ENCODE data around the gene KCNK13.
"Not testable (repeated sequence)": the region's sequence is repeated elsewhere in the genome, so short reads cannot be mapped to it uniquely, and the experiment has no call there.

Gene KCNK13

GRCh38 chr14:90088176-90088575 lies 26.4 kb downstream of the KCNK13 start:
- no peak overlapping the region for H3K4me3 ChIP-seq (ENCODE audit: low read depth, low read length)
- TF ChIP-seq, protein P1, sequence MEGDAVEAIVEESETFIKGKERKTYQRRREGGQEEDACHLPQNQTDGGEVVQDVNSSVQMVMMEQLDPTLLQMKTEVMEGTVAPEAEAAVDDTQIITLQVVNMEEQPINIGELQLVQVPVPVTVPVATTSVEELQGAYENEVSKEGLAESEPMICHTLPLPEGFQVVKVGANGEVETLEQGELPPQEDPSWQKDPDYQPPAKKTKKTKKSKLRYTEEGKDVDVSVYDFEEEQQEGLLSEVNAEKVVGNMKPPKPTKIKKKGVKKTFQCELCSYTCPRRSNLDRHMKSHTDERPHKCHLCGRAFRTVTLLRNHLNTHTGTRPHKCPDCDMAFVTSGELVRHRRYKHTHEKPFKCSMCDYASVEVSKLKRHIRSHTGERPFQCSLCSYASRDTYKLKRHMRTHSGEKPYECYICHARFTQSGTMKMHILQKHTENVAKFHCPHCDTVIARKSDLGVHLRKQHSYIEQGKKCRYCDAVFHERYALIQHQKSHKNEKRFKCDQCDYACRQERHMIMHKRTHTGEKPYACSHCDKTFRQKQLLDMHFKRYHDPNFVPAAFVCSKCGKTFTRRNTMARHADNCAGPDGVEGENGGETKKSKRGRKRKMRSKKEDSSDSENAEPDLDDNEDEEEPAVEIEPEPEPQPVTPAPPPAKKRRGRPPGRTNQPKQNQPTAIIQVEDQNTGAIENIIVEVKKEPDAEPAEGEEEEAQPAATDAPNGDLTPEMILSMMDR (IDR thresholded peaks at IDR 0.05; ENCODE audit: borderline replicate concordance, insufficient read depth, low read depth, low read length), result no peak

GRCh38 chr14:90089486-90089885 lies 27.7 kb downstream of the KCNK13 start:
- H3K4me3 ChIP-seq (ENCODE audit: low read depth, low read length), result not testable (repeated sequence)

DNA sequence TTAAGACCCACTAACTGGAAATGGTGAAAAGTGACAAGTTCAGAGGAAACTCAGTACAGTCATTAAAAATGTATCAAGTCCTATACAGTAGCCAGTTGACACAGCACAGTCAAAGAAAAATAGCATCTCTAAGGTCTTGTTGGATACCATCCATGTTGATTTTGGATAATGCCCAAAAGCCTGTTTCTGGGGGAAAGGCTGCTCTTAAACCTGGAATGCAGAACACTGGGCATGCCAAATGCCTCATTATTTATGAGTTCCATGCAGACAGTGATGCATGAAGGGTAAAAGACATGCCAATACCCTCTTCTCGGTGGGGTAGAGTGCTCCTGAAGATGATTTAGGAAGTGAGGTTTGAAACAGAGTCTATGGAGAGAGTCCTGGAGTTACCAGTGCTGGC lies 29.6 kb downstream of the KCNK13 start:
- TF ChIP-seq, protein P1 (IDR thresholded peaks at IDR 0.05; ENCODE audit: borderline replicate concordance, insufficient read depth, low read depth, low read length), result no peak

DNA sequence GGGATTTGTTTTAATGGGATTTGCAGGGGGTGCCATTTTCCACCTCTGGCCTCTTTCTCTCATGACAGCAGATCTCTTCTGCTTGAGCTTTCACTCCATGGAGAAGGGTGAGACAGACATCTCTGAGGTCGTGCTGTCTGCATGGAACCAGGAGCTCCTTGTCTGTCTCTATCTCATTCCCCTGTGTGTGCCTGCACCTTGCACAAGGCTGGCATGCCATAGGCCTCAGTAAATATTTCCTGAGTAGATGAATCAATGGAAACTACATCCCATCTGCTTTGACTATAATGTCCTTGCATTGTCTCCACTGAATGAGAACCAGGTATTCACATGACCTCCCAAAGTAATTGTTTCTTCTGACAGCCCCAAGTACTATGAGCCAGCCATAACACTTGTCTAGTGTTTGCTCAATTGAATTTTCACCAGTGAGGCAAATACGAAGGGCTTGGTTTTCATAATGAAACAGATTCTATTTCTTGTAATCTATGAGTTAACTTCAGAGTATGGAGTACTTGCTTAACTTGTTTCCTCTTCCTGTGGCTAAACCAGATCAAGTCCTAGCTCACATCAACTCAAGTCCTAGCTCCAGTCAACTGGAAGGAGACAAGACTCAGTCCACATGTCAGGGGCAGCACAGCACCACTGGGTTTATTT lies 32.3 kb downstream of the KCNK13 start:
- no peak overlapping the region for H3K4me3 ChIP-seq (ENCODE audit: low read depth, low read length)
- TF ChIP-seq, protein P1 (IDR thresholded peaks at IDR 0.05; ENCODE audit: borderline replicate concordance, insufficient read depth, low read depth, low read length), result no peak

More for the DNA sequence above, 29.6 kb downstream of the KCNK13 start:
- no peak overlapping the region for H3K4me3 ChIP-seq (ENCODE audit: low read depth, low read length)

GRCh38 chr14:90095096-90095495 lies 33.3 kb downstream of the KCNK13 start:
- H3K4me3 ChIP-seq (ENCODE audit: low read depth, low read length), result no peak overlapping the region
- TF ChIP-seq, protein P1 (IDR thresholded peaks at IDR 0.05; ENCODE audit: borderline replicate concordance, insufficient read depth, low read depth, low read length), result no peak

- H3K4me3 ChIP-seq (ENCODE audit: low read depth, low read length), result no peak overlapping the region
- TF ChIP-seq, protein P1 (IDR thresholded peaks at IDR 0.05; ENCODE audit: borderline replicate concordance, insufficient read depth, low read depth, low read length), result no peak
Measured at GRCh38 chr14:90096566-90096965, 34.8 kb downstream of the KCNK13 start.

DNA sequence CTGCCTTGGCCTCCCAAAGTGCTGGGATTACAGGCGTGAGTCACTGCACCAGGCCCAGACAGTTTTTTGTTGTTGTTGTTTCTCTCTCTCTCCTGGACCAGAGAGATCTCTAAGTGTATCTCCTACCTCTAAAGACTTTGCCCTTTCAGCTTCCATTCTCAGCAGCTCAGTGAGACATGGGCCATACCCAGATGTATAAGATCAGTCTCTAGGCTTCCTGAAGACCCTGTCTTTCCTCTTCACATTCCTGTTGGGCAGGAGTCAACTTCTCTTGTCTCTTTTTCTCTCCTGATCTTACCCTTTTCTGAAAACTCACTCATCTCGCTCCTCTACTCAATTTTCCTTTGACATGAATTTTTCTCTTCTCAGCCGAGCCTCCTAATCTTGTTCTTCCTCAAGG lies 42.0 kb downstream of the KCNK13 start:
- no peak overlapping the region for H3K4me3 ChIP-seq (ENCODE audit: low read depth, low read length)
- TF ChIP-seq, protein P1 (IDR thresholded peaks at IDR 0.05; ENCODE audit: borderline replicate concordance, insufficient read depth, low read depth, low read length), result no peak
